ENCODE data around the gene ZNF334.
A peak's percentile ranks its signal among the peaks of the same experiment; 100 is the strongest.

The ZNF334 gene

DNA sequence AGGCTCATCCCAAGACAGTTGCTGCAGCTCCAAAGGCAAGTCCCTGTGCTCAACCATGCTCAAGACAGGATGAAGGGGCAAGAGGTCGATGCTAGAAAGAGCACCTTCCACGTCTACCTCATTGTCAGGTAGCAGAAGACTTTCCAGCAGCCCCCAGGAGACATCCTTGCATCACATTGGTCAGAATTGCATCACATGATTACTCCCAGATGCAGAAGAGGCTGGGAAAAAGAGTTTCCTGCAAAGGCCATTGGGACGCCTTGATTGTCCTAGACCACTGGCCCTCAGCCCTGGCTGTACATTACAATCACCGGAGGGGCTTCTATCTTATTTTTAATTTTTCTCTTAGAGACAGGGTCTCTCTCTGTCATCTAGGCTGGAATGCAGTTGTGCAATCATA, 17.3 kb upstream of the ZNF334 start:
- H3K4me3 ChIP-seq (replicated peaks; ENCODE audit: low read depth, low read length), result no peak overlapping the region
- no peak for DNase-seq (ENCODE audit: extremely low read depth, low read depth)
- TF ChIP-seq, protein P1, sequence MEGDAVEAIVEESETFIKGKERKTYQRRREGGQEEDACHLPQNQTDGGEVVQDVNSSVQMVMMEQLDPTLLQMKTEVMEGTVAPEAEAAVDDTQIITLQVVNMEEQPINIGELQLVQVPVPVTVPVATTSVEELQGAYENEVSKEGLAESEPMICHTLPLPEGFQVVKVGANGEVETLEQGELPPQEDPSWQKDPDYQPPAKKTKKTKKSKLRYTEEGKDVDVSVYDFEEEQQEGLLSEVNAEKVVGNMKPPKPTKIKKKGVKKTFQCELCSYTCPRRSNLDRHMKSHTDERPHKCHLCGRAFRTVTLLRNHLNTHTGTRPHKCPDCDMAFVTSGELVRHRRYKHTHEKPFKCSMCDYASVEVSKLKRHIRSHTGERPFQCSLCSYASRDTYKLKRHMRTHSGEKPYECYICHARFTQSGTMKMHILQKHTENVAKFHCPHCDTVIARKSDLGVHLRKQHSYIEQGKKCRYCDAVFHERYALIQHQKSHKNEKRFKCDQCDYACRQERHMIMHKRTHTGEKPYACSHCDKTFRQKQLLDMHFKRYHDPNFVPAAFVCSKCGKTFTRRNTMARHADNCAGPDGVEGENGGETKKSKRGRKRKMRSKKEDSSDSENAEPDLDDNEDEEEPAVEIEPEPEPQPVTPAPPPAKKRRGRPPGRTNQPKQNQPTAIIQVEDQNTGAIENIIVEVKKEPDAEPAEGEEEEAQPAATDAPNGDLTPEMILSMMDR (IDR thresholded peaks at IDR 0.05; ENCODE audit: low read depth, low read length, missing control alignments), result no peak

DNA sequence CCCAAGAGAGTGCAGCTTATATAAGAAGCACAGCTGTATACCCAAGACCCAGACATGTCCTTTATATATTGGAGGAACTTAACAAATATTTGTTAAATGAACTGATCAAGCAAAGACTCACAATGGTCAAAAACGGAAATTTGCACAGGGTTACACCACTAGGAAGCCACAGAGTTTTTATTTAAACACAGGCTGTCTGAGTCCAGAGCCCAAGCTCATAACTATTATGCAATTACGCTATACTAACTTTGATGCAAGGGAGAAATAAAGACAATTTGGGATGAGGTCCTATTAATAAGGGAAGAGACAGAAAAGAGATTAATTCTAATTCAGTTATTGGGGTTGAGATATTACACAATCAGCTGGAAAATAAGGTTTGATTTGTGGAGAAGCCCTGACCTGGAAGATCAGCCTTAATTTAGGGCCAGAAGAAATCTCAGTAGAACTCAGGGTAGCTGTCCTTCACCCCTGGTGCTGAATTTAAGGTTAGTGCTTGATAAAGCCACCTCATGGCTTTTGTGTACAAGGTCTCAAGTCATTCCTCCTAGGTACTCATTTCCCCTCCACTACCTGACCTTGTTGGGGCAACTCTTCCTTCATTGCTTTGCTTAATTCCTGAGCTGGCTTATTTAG, 10.5 kb upstream of the ZNF334 start:
- TF ChIP-seq, protein P1 (IDR thresholded peaks at IDR 0.05; ENCODE audit: low read depth, low read length, missing control alignments), result no peak
- no peak for DNase-seq (ENCODE audit: extremely low read depth, low read depth)
- H3K4me3 ChIP-seq (replicated peaks; ENCODE audit: low read depth, low read length), result no peak overlapping the region

DNA sequence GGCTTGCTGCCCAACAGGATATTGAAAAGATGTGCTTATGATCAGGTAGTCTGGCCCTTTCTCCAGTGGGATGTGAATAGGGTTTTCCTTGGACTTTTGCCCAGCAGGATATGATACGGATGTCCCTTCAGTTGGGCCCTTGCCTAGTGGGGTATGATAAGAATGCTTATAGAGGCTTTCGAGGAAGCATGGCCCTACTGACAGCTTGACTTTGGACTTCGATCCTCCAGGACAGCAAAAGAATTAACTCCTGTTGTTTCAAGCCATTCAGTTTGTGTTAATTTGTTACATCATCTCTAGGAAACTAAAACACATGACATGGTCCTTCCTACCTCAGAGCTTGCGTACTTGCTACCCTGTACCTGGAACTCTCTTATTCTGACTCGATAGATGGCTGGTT, 9.7 kb upstream of the ZNF334 start:
- DNase-seq (ENCODE audit: extremely low read depth, low read depth), result no peak
- no peak overlapping the region for H3K4me3 ChIP-seq (replicated peaks; ENCODE audit: low read depth, low read length)
- TF ChIP-seq, protein P1 (IDR thresholded peaks at IDR 0.05; ENCODE audit: low read depth, low read length, missing control alignments), result no peak

DNA sequence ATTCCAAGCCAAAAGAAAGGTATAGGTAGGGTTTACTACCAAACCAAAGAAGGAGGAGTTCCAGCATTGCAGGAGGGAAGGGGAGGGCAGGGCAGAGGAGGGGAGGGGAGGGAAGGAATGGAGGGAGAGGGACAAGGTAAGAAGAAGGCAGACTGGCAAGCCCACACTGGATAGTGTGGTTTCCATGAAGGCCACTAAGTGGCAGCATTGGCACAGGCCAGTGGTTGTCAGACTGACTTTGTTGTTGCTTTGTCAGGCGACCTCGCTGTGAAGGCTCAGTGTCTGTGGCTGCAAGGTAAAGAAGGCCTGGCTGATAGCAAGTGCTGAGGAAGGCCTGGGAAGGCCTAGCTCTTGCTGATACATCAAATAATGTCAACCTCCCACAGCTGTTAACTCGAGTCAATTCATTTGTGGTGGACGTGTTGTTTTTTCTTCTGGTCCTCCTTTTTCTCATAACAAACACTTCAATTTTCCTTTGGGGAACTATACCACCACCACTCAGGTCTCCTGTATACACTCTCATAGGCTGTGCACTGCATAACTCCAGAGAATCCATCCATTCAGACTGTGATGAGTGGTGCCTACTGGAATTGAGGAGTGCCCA, 7.7 kb upstream of the ZNF334 start:
- no peak overlapping the region for H3K4me3 ChIP-seq (replicated peaks; ENCODE audit: low read depth, low read length)
- TF ChIP-seq, protein P1 (IDR thresholded peaks at IDR 0.05; ENCODE audit: low read depth, low read length, missing control alignments), result peak; percentile 64
- peak; percentile 19 for DNase-seq (ENCODE audit: extremely low read depth, low read depth)

DNA sequence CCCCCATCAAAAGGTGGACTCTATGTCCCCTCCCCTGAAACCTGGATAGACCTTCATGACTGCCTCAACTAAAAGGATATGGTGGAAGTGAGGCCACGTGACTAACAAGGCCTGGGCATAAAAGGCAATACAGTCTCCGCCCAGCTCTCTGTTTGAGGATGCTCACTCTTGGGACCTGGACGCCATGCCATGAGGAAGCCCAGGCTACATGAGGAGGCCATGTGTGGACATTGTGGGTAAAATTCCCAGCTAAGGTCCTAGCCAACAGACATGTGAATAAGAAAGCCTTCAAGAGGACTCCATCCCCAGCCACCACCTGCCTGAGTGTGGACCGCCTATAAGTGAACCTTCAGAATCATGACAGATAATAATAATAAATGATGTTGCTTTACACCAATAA, 7.2 kb upstream of the ZNF334 start:
- DNase-seq (ENCODE audit: extremely low read depth, low read depth), result no peak
- TF ChIP-seq, protein P1 (IDR thresholded peaks at IDR 0.05; ENCODE audit: low read depth, low read length, missing control alignments), result no peak
- H3K4me3 ChIP-seq (replicated peaks; ENCODE audit: low read depth, low read length), result no peak overlapping the region

DNA sequence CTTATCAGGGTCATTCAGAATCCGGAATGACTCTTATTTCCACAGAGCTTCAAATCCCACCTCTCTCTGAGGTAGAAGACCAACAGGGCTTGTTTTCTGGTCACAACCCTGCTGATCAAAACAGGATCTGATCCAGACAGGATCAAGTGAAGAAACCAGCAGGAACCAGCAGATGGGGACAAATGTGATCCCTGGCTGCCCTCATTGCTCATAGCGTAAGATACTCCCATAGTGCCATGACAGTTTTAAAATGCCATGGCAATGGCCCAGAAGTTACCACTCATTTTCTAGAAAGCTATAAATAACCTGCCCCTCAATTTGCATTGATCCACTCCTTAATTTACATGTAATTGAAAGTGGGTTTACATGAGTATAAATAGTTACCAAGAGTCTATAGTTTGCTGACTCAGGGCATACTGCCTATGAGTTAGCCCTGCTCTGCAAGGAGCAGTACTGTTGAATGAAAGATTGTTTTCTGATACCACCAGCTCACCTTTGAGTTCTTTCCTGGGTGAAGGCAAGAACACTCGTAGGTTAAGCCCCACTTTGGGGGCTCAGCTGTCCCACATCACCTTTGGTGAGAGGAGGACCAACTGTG, 6.2 kb upstream of the ZNF334 start:
- TF ChIP-seq, protein P1 (IDR thresholded peaks at IDR 0.05; ENCODE audit: low read depth, low read length, missing control alignments), result no peak
- no peak overlapping the region for H3K4me3 ChIP-seq (replicated peaks; ENCODE audit: low read depth, low read length)
- no peak for DNase-seq (ENCODE audit: extremely low read depth, low read depth)

Data from HFF-Myc (cell line).